ENCODE data around the gene PELI2. TPM values are rescaled to one million over a fixed set of nuclear protein-coding genes. Genes with fewer than 3 reads are reported as not detected.
A peak's percentile ranks its signal among the peaks of the same experiment; 100 is the strongest.

PELI2 gene
- total RNA-seq, 2 donors from 2014 or later = 11.3 to 11.7 TPM

GRCh38 chr14:56211084-56211483, 92.9 kb downstream of the PELI2 start:
- Mint-ChIP-seq H3K36me3 (ENCODE audit: insufficient read depth in 2 of 2) (no peaks in the 10 kb centered on the region), H3K4me3 (no peak overlapping the region), H3K27me3 (ENCODE audit: low read depth) (no peaks in the 10 kb centered on the region), H3K4me1 (ENCODE audit: low read depth) (peaks cover 7% of the 10 kb centered on the region), H3K27ac (no peak overlapping the region), H3K9me3 (no peaks in the 10 kb centered on the region)
- ATAC-seq (replicated peaks in 1 of 2) (no peak), DNase-seq (no peak)

- Mint-ChIP-seq H3K4me1 (ENCODE audit: low read depth) (peaks cover 11% of the 10 kb centered on the region), H3K27ac (no peak overlapping the region), H3K9me3 (no peaks in the 10 kb centered on the region), H3K27me3 (ENCODE audit: low read depth) (no peaks in the 10 kb centered on the region), H3K4me3 (no peak overlapping the region), H3K36me3 (ENCODE audit: insufficient read depth in 2 of 2) (no peaks in the 10 kb centered on the region)
- no peak for DNase-seq
- no peak for ATAC-seq (replicated peaks in 1 of 2)
Measured at GRCh38 chr14:56211844-56212243, 93.6 kb downstream of the PELI2 start.

GRCh38 chr14:56212521-56212920, 94.3 kb downstream of the PELI2 start:
- Mint-ChIP-seq H3K27me3 (ENCODE audit: low read depth) (no peaks in the 10 kb centered on the region), H3K36me3 (ENCODE audit: insufficient read depth in 2 of 2) (no peaks in the 10 kb centered on the region), H3K4me1 (ENCODE audit: low read depth) (peaks cover 11% of the 10 kb centered on the region), H3K27ac (no peak overlapping the region), H3K4me3 (no peak overlapping the region), H3K9me3 (no peaks in the 10 kb centered on the region)
- no peak for ATAC-seq (replicated peaks in 1 of 2)
- no peak for DNase-seq

GRCh38 chr14:56213306-56213705, 95.1 kb downstream of the PELI2 start:
- Mint-ChIP-seq H3K27ac (no peak overlapping the region), H3K27me3 (ENCODE audit: low read depth) (no peaks in the 10 kb centered on the region), H3K36me3 (ENCODE audit: insufficient read depth in 2 of 2) (no peaks in the 10 kb centered on the region), H3K9me3 (no peaks in the 10 kb centered on the region), H3K4me1 (ENCODE audit: low read depth) (peaks cover 7% of the 10 kb centered on the region), H3K4me3 (no peak overlapping the region)
- DNase-seq = no peak
- no peak for ATAC-seq (replicated peaks in 1 of 2)

GRCh38 chr14:56215180-56215579, 97.0 kb downstream of the PELI2 start:
- Mint-ChIP-seq H3K4me1 (ENCODE audit: low read depth) (peaks cover 7% of the 10 kb centered on the region), H3K27ac (no peak overlapping the region), H3K9me3 (no peaks in the 10 kb centered on the region), H3K27me3 (ENCODE audit: low read depth) (no peaks in the 10 kb centered on the region), H3K4me3 (no peak overlapping the region), H3K36me3 (ENCODE audit: insufficient read depth in 2 of 2) (no peaks in the 10 kb centered on the region)
- DNase-seq (no peak), ATAC-seq (replicated peaks in 1 of 2) (no peak)

GRCh38 chr14:56216626-56217379, 98.6 kb downstream of the PELI2 start:
- Mint-ChIP-seq H3K27ac (no peak overlapping the region), H3K36me3 (ENCODE audit: insufficient read depth in 2 of 2) (no peaks in the 10 kb centered on the region), H3K4me1 (ENCODE audit: low read depth) (peaks cover 7% of the 10 kb centered on the region), H3K4me3 (no peak overlapping the region), H3K9me3 (no peaks in the 10 kb centered on the region), H3K27me3 (ENCODE audit: low read depth) (no peaks in the 10 kb centered on the region)
- DNase-seq (peak in 1 of 2 donors; percentile 8), ATAC-seq (replicated peaks in 1 of 2) (no peak)

GRCh38 chr14:56217380-56218045, 99.3 kb downstream of the PELI2 start:
- Mint-ChIP-seq H3K9me3 (no peaks in the 10 kb centered on the region), H3K4me3 (no peak overlapping the region), H3K27me3 (ENCODE audit: low read depth) (no peaks in the 10 kb centered on the region), H3K27ac (no peak overlapping the region), H3K4me1 (ENCODE audit: low read depth) (peaks cover 7% of the 10 kb centered on the region), H3K36me3 (ENCODE audit: insufficient read depth in 2 of 2) (no peaks in the 10 kb centered on the region)
- no peak for ATAC-seq (replicated peaks in 1 of 2)
- no peak for DNase-seq

- no peaks in the 10 kb centered on the region for H3K9me3 Mint-ChIP-seq
- peaks cover 7% of the 10 kb centered on the region for H3K4me1 Mint-ChIP-seq (ENCODE audit: low read depth)
- ATAC-seq (replicated peaks in 1 of 2) (no peak), DNase-seq (no peak)
- H3K36me3 Mint-ChIP-seq (ENCODE audit: insufficient read depth in 2 of 2) = no peaks in the 10 kb centered on the region
- no peaks in the 10 kb centered on the region for H3K27me3 Mint-ChIP-seq (ENCODE audit: low read depth)
- H3K4me3 Mint-ChIP-seq = no peak overlapping the region
- no peak overlapping the region for H3K27ac Mint-ChIP-seq
Measured at GRCh38 chr14:56219666-56220413, 101.6 kb downstream of the PELI2 start.

GRCh38 chr14:56221382-56222128, 103.3 kb downstream of the PELI2 start:
- DNase-seq (no peak), ATAC-seq (replicated peaks in 1 of 2) (no peak)
- Mint-ChIP-seq H3K9me3 (no peaks in the 10 kb centered on the region), H3K27me3 (ENCODE audit: low read depth) (no peaks in the 10 kb centered on the region), H3K36me3 (ENCODE audit: insufficient read depth in 2 of 2) (no peaks in the 10 kb centered on the region), H3K27ac (no peak overlapping the region), H3K4me1 (ENCODE audit: low read depth) (no peaks in the 10 kb centered on the region), H3K4me3 (no peak overlapping the region)

- no peak overlapping the region for H3K27ac Mint-ChIP-seq
- H3K4me1 Mint-ChIP-seq (ENCODE audit: low read depth) = no peaks in the 10 kb centered on the region
- no peak for ATAC-seq (replicated peaks in 1 of 2)
- no peak for DNase-seq
- H3K27me3 Mint-ChIP-seq (ENCODE audit: low read depth) = no peaks in the 10 kb centered on the region
- H3K9me3 Mint-ChIP-seq = no peaks in the 10 kb centered on the region
- peaks cover 0 to 3% of the 10 kb centered on the region in 2 donors for H3K36me3 Mint-ChIP-seq (ENCODE audit: insufficient read depth in 2 of 2)
- no peak overlapping the region for H3K4me3 Mint-ChIP-seq
Measured at GRCh38 chr14:56224229-56224628, 106.0 kb downstream of the PELI2 start.

- Mint-ChIP-seq H3K4me1 (ENCODE audit: low read depth) (no peaks in the 10 kb centered on the region), H3K27ac (no peak overlapping the region), H3K9me3 (peaks cover 1 to 3% of the 10 kb centered on the region in 2 donors), H3K27me3 (ENCODE audit: low read depth) (no peaks in the 10 kb centered on the region), H3K36me3 (ENCODE audit: insufficient read depth in 2 of 2) (peaks cover 4% of the 10 kb centered on the region in 2 donors), H3K4me3 (no peak overlapping the region)
- no peak for ATAC-seq (replicated peaks in 1 of 2)
- DNase-seq = no peak
Measured at GRCh38 chr14:56224691-56225681, 106.8 kb downstream of the PELI2 start.

GRCh38 chr14:56235388-56235787, 117.2 kb downstream of the PELI2 start:
- H3K27ac Mint-ChIP-seq = no peak overlapping the region
- peaks cover 0 to 2% of the 10 kb centered on the region in 2 donors for H3K36me3 Mint-ChIP-seq (ENCODE audit: insufficient read depth in 2 of 2)
- no peaks in the 10 kb centered on the region for H3K4me1 Mint-ChIP-seq (ENCODE audit: low read depth)
- H3K9me3 Mint-ChIP-seq = peaks cover 2 to 16% of the 10 kb centered on the region in 2 donors
- H3K27me3 Mint-ChIP-seq (ENCODE audit: low read depth) = no peaks in the 10 kb centered on the region
- no peak for ATAC-seq (replicated peaks in 1 of 2)
- no peak overlapping the region for H3K4me3 Mint-ChIP-seq
- no peak for DNase-seq

Data from activated T-cell treated with anti-CD3 and anti-CD28 coated beads, Interleukin-2, amount 50 U/mL, for 72 hours (primary cell).